DLD1 (cell line): ENCODE data around the gene BDKRB1.
"Not testable (repeated sequence)": the region's sequence is repeated elsewhere in the genome, so short reads cannot be mapped to it uniquely, and the experiment has no call there.

Experiments used
- in situ Hi-C: cut with HindIII; loops from 2 replicates; pipeline ENCODE4 v1.10.0; 2017; ENCODE audit warnings: low sequenced_read_pairs

The BDKRB1 gene

GRCh38 chr14:96231526-96232130, 24.4 kb upstream of the BDKRB1 start:
- in situ Hi-C loops, result no loop called here

GRCh38 chr14:96232506-96232905, 23.5 kb upstream of the BDKRB1 start:
- in situ Hi-C loops, result no loop called here

- in situ Hi-C loops, result no loop called here
Observed at GRCh38 chr14:96233661-96234060, 22.3 kb upstream of the BDKRB1 start.

- in situ Hi-C loops, result no loop called here
Observed at GRCh38 chr14:96235426-96235825, 20.6 kb upstream of the BDKRB1 start.

- in situ Hi-C loops, result no loop called here
Observed at GRCh38 chr14:96237641-96238040, 18.4 kb upstream of the BDKRB1 start.

GRCh38 chr14:96238676-96239265, 17.2 kb upstream of the BDKRB1 start:
- in situ Hi-C loops, result no loop called here

- in situ Hi-C loops, result no loop called here
Observed at GRCh38 chr14:96239711-96240141, 16.3 kb upstream of the BDKRB1 start.

- in situ Hi-C loops, result no loop called here
Observed at GRCh38 chr14:96240641-96241040, 15.4 kb upstream of the BDKRB1 start.

- in situ Hi-C loops, result no loop called here
Observed at GRCh38 chr14:96242126-96242525, 13.9 kb upstream of the BDKRB1 start.

- in situ Hi-C loops, result no loop called here
Observed at GRCh38 chr14:96243785-96244184, 12.2 kb upstream of the BDKRB1 start.

GRCh38 chr14:96245074-96245473, 10.9 kb upstream of the BDKRB1 start:
- in situ Hi-C loops, result not testable (repeated sequence)

GRCh38 chr14:96245710-96246538, 10.1 kb upstream of the BDKRB1 start:
- in situ Hi-C loops, result no loop called here

- in situ Hi-C loops, result no loop called here
Observed at GRCh38 chr14:96246539-96246847, 9.5 kb upstream of the BDKRB1 start.

GRCh38 chr14:96247031-96247430, 9.0 kb upstream of the BDKRB1 start:
- in situ Hi-C loops, result no loop called here

GRCh38 chr14:96249029-96249428, 7.0 kb upstream of the BDKRB1 start:
- in situ Hi-C loops, result no loop called here

- in situ Hi-C loops, result no loop called here
Observed at GRCh38 chr14:96250485-96250884, 5.5 kb upstream of the BDKRB1 start.

GRCh38 chr14:96251656-96252155, 4.3 kb upstream of the BDKRB1 start:
- in situ Hi-C loops, result no loop called here

GRCh38 chr14:96252323-96252998, 3.5 kb upstream of the BDKRB1 start:
- in situ Hi-C loops, result no loop called here

GRCh38 chr14:96252999-96253539, 2.9 kb upstream of the BDKRB1 start:
- in situ Hi-C loops, result no loop called here

- in situ Hi-C loops, result no loop called here
Observed at GRCh38 chr14:96254687-96255086, 1.3 kb upstream of the BDKRB1 start.

- in situ Hi-C loops, result no loop called here
Observed at GRCh38 chr14:96256407-96256806, 397 bp downstream of the BDKRB1 start.
